Ishikawa (cell line): ENCODE measurements around the gene KRT14.

ENCODE experiments used
- CREB1 ChIP-seq: IDR thresholded peaks from 2 replicates; pipeline ENCODE4 v1.6.1; 2012; ENCODE audit warnings: low read depth
- EGR1 ChIP-seq: IDR thresholded peaks from 2 replicates; pipeline ENCODE4 v1.6.1; 2012
- EP300 ChIP-seq: IDR thresholded peaks from 2 replicates; pipeline ENCODE4 v1.6.1; 2012; ENCODE audit warnings: borderline replicate concordance
- FOXM1 ChIP-seq: IDR thresholded peaks from 2 replicates; pipeline ENCODE4 v1.6.1; 2012; ENCODE audit warnings: low read depth, borderline replicate concordance
- TAF1 ChIP-seq: IDR thresholded peaks from 2 replicates; pipeline ENCODE4 v1.6.1; 2012; ENCODE audit warnings: low read depth, mild to moderate bottlenecking
- TEAD4 ChIP-seq: IDR thresholded peaks from 2 replicates; pipeline ENCODE4 v1.6.1; 2012
- TF ChIP-seq, protein P1 (sequence below): IDR thresholded peaks from 2 replicates; pipeline ENCODE4 v1.6.1; 2012

DNA sequence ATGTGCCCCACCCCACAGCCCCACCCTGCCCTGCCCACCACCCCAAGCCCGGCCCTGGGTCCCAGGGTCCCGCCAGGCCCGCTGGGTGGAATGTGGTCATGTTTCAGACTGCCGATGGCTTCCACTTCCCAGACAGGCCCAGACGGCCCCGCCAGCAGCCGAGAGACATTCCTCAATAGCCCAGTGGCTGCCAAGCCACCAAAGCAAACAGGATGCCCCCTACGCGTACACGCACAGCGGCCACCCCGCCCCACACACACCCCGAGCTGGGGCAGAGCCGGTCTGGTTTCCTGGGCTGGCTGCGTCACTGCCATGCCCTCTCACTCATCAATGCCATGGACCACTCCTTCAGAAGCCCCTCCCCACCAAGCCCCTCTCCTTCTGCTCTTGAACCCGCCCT is 38.9 kb upstream of the KRT14 start:
- peak; percentile 44; the same call in 1 of the 2 replicates for TF ChIP-seq FOXM1
- TF ChIP-seq EP300 = peak; percentile 82
- no peak for TF ChIP-seq EGR1
- peak; percentile 64 for TF ChIP-seq TEAD4
- TF ChIP-seq, protein P1, sequence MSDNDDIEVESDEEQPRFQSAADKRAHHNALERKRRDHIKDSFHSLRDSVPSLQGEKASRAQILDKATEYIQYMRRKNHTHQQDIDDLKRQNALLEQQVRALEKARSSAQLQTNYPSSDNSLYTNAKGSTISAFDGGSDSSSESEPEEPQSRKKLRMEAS = no peak
- no peak for TF ChIP-seq CREB1
- TF ChIP-seq TAF1 = no peak
